HepG2 (cell line): ENCODE measurements around the gene MUCL3. TPM values are rescaled to one million over a fixed set of nuclear protein-coding genes. Genes with fewer than 3 reads are reported as not detected.
A peak's percentile ranks its signal among the peaks of the same experiment; 100 is the strongest.

ENCODE experiments used
- ATAC-seq: fragments of 200-7000 bp; cut with Tn5 transposase; 3 replicates; pipeline ENCODE4 v1.9.1; 2020; ENCODE audit warnings: mild to moderate bottlenecking, moderate library complexity
- BruUV-seq: library from RNA; stranded (reverse); fragments of 400-500 nt; replicated peaks from 2 replicates; lab custom pipeline; 2021; lab: Mats Ljungman, UMichigan
- CTCF ChIA-PET: fragments of 300-600 bp; formaldehyde crosslinking; extraction: SDS; loops from one replicate; lab custom pipeline; 2021; ENCODE audit warnings: low total read pairs, inconsistent platforms, low intra/inter-chr PET ratio; lab: Yijun Ruan, JAX
- POLR2A ChIA-PET: fragments of 350-600 bp; sonication (Branson Sonifier 250); formaldehyde crosslinking; loops from one replicate; lab custom pipeline; 2020; ENCODE audit warnings: antibody characterized with exemption, inconsistent platforms; lab: Yijun Ruan, JAX
- DNase-seq: peaks from one replicate; pipeline ENCODE4 v3.0.0-alpha.2; 2015; ENCODE audit warnings: low spot score
- FAIRE-seq: peaks from 3 replicates; lab custom pipeline; 2011; peaks lifted over from hg19 to GRCh38; lab: Jason Lieb, UNC
- H2AFZ ChIP-seq: one replicate; pipeline ENCODE4 v1.6.1; 2011; ENCODE audit warnings: low read length, inconsistent platforms
- H3K27ac ChIP-seq: fragments of 300-600 bp; 3 replicates; pipeline ENCODE4 v1.8.0; 2011; ENCODE audit warnings: mixed run types, mild to moderate bottlenecking, mixed read lengths, low read length, inconsistent platforms; ENCODE audit not compliant: insufficient read depth; ENCODE audit errors: extremely low read length
- H3K27me3 ChIP-seq, 2 experiments: fragments of 200-600 bp in 1 of 2; 2 replicates in 1 of 2; 3 replicates in 1 of 2; pipeline versions ENCODE4 v1.6.0 to v1.8.0; 2011; ENCODE audit warnings: low read length in 2 of 2, mild to moderate bottlenecking in 2 of 2, moderate library complexity in 2 of 2, inconsistent platforms in 1 of 2; ENCODE audit not compliant: insufficient read depth in 2 of 2, control insufficient read depth in 1 of 2
- H3K36me3 ChIP-seq, 2 experiments: fragments of 200-600 bp in 1 of 2; replicated peaks in 1 of 2; 2 replicates in 1 of 2; 3 replicates in 1 of 2; pipeline versions ENCODE4 v1.5.1 to v1.8.0; 2011; ENCODE audit warnings: low read length in 2 of 2, inconsistent platforms in 1 of 2; ENCODE audit not compliant: insufficient read depth in 2 of 2, control insufficient read depth in 1 of 2
- H3K4me1 ChIP-seq: 2 replicates; pipeline ENCODE4 v1.5.1; 2012; ENCODE audit warnings: low read length, inconsistent platforms; ENCODE audit not compliant: insufficient read depth
- H3K4me2 ChIP-seq: 2 replicates; pipeline ENCODE4 v1.6.0; 2011; ENCODE audit warnings: low read depth, low read length, inconsistent platforms
- H3K4me3 ChIP-seq, 3 experiments: fragments of 200-600 bp in 1 of 3; sonication (generic), shearing (Covaris generic) in 1 of 3; replicated peaks in 1 of 3; 2 replicates each; pipeline ENCODE4 v1.5.1; 2011 to 2016; ENCODE audit warnings: low read length in 3 of 3, inconsistent platforms in 2 of 3, low read depth in 2 of 3, mild to moderate bottlenecking in 2 of 3, control low read depth in 1 of 3, mixed read lengths in 1 of 3; ENCODE audit not compliant: insufficient read depth in 1 of 3
- H3K79me2 ChIP-seq: one replicate; pipeline ENCODE4 v1.6.1; 2011; ENCODE audit warnings: low read length, inconsistent platforms; ENCODE audit not compliant: insufficient read depth
- H3K9ac ChIP-seq: 2 replicates; pipeline ENCODE4 v1.6.0; 2011; ENCODE audit warnings: mild to moderate bottlenecking, low read depth, low read length, inconsistent platforms; ENCODE audit not compliant: insufficient read depth
- H3K9me3 ChIP-seq: 2 replicates; pipeline ENCODE4 v1.5.1; 2012; ENCODE audit warnings: mild to moderate bottlenecking, low read length
- H4K20me1 ChIP-seq: 2 replicates; pipeline ENCODE4 v1.6.0; 2011; ENCODE audit warnings: inconsistent platforms, mild to moderate bottlenecking, low read length, moderate library complexity; ENCODE audit not compliant: insufficient read depth
- CHD4 ChIP-seq: fragments of 200-600 bp; sonication (generic); IDR thresholded peaks from 2 replicates; pipeline ENCODE4 v1.7.0; 2017; ENCODE audit warnings: mild to moderate bottlenecking, low read length, borderline replicate concordance
- CTCF ChIP-seq: sonication (generic); formaldehyde crosslinking; IDR thresholded peaks from 2 replicates; pipeline ENCODE4 v1.5.0; 2020; ENCODE audit warnings: mild to moderate bottlenecking, missing genetic modification reagents, moderate library complexity
- ETV6 ChIP-seq: sonication (generic); formaldehyde crosslinking; conservative IDR thresholded peaks from 2 replicates; pipeline ENCODE4 v1.4.0; 2020; ENCODE audit warnings: missing genetic modification reagents
- HOXA5 ChIP-seq: sonication (generic); formaldehyde crosslinking; IDR thresholded peaks from 2 replicates; pipeline ENCODE4 v1.4.0; 2020; ENCODE audit warnings: missing genetic modification reagents
- HOXA7 ChIP-seq: sonication (generic); formaldehyde crosslinking; IDR thresholded peaks from 2 replicates; pipeline ENCODE4 v1.8.1; 2022; ENCODE audit warnings: mild to moderate bottlenecking, missing genetic modification reagents, moderate library complexity
- MAZ ChIP-seq, 2 experiments: sonication (generic) in 1 of 2; formaldehyde crosslinking in 1 of 2; IDR thresholded peaks; 2 replicates each; pipeline versions ENCODE4 v1.5.0 to v1.6.1; 2012 to 2020; ENCODE audit warnings: low read depth in 2 of 2, mild to moderate bottlenecking in 2 of 2, borderline replicate concordance in 1 of 2, improper control_type of control experiment in 1 of 2, low read length in 1 of 2, missing genetic modification reagents in 1 of 2, moderate library complexity in 1 of 2
- PAF1 ChIP-seq: IDR thresholded peaks from 2 replicates; pipeline ENCODE4 v1.6.1; 2016; ENCODE audit warnings: missing genetic modification reagents, missing compliant biosample characterization
- SMC3 ChIP-seq: IDR thresholded peaks from 2 replicates; pipeline ENCODE4 v1.6.1; 2011; ENCODE audit warnings: low read length, improper control_type of control experiment
- TEAD3 ChIP-seq: optimal IDR thresholded peaks from 2 replicates; pipeline ENCODE3; 2016; ENCODE audit warnings: borderline replicate concordance
- ZNF318 ChIP-seq: sonication (generic); formaldehyde crosslinking; IDR thresholded peaks from 2 replicates; pipeline ENCODE4 v1.4.0; 2020; ENCODE audit warnings: mild to moderate bottlenecking, missing genetic modification reagents
- ZNF367 ChIP-seq: sonication (generic); formaldehyde crosslinking; IDR thresholded peaks from 2 replicates; pipeline ENCODE4 v1.4.0; 2020; ENCODE audit warnings: missing genetic modification reagents, borderline replicate concordance
- ZNF530 ChIP-seq: sonication (generic); formaldehyde crosslinking; IDR thresholded peaks from 2 replicates; pipeline ENCODE4 v1.5.0; 2020; ENCODE audit warnings: low read depth, mild to moderate bottlenecking, missing genetic modification reagents
- WGBS: methylation state at CpG from one replicate; pipeline ENCODE4 v1.1.6; 2017; ENCODE audit warnings: low lambda C conversion rate; 5-methylcytosine and 5-hydroxymethylcytosine counted together
- in situ Hi-C: cut with HindIII; loops from 2 replicates; pipeline ENCODE4 v1.10.0; 2017; ENCODE audit warnings: low pct_unique_long_range_greater_than_20kb; ENCODE audit not compliant: extremely low pct_ligation_motif_present
- intact Hi-C: fragments of 100-400 bp; cut with micrococcal nuclease; formaldehyde crosslinking; loops from one replicate; pipeline ENCODE4 v1.10.0; 2022; ENCODE audit not compliant: unreplicated experiment
- polyA plus RNA-seq, 8 experiments: library from polyadenylated mRNA; depleted of rRNA in 3 of 8; stranded (reverse) in 7 of 8; unstranded in 1 of 8; fragments of >200 nt; fragmentation: Illumina TruSeq in 4 of 8; extraction: Trizol in 4 of 8; gene quantifications; 2 replicates each; pipeline versions ENCODE4 v1.2.1 to v1.2.3, GENCODE V29; 2011 to 2016; ENCODE audit warnings: low read depth in 4 of 8, missing spikeins in 1 of 8, mixed read lengths in 1 of 8; ENCODE audit not compliant: insufficient read depth in 1 of 8
- total RNA-seq, 5 experiments: library from RNA; depleted of rRNA; stranded (reverse); fragments of >200 nt; fragmentation: Illumina TruSeq; extraction: Trizol; gene quantifications; 2 replicates each; pipeline ENCODE4 v1.2.3, GENCODE V29; 2016; ENCODE audit warnings: low read depth in 1 of 5

The MUCL3 gene
- total and polyA plus RNA-seq, 2 of the 13 experiments (the other 11 are each of a cell fraction or from before 2014, with no cell fraction given) = not detected

GRCh38 chr6:30979690-30980089 lies 38.9 kb downstream of the MUCL3 start (continued):
- TF ChIP-seq HOXA7 (no peak), MAZ (IDR thresholded peaks at IDR 0.05; ENCODE audit: borderline replicate concordance, low read depth, low read length) (no peak), MAZ (CRISPR knock-in tag; IDR thresholded peaks at IDR 0.05; ENCODE audit: low read depth) (no peak), ETV6 (CRISPR knock-in tag) (no peak), ZNF530 (CRISPR knock-in tag) (no peak), PAF1 (CRISPR knock-in tag) (no peak)
- TF ChIP-seq, all 625 proteins: peak for 0

- in situ Hi-C loops (no loop called here), intact Hi-C loops (no loop called here)
- ATAC-seq (peak; percentile 98), FAIRE-seq (peak; percentile 83), DNase-seq (peak; percentile 37)
- no peaks in the 10 kb centered on the region for H3K36me3 ChIP-seq
- H3K4me1 ChIP-seq = peaks cover 7% of the 10 kb centered on the region; the same call in 1 of the 2 replicates
- ChIA-PET CTCF (no interaction called here), POLR2A (no interaction called here)
- 0 out of 5 replicates have a peak, but pooled peaks cover 0 to 9% of the 10 kb centered on the region in 2 experiments for H3K27me3 ChIP-seq
- H3K9ac ChIP-seq = no peak overlapping the region
- H3K9me3 ChIP-seq = no peaks in the 10 kb centered on the region
- WGBS = 8% methylated on average over 13 of the region's 13 CpGs
- no peak overlapping the region for H3K27ac ChIP-seq
- no TSS peak for BruUV-seq
- H4K20me1 ChIP-seq = no peaks in the 10 kb centered on the region
- H3K4me3 ChIP-seq = no peak overlapping the region
- no peak overlapping the region for H2AFZ ChIP-seq
- H3K79me2 ChIP-seq = no peaks in the 10 kb centered on the region
- peak overlapping the region; percentile 29 for H3K4me2 ChIP-seq
- TF ChIP-seq CTCF (CRISPR knock-in tag) = peak; percentile 24; the same call in 1 of the 2 replicates
- no peak for TF ChIP-seq ZNF318 (CRISPR knock-in tag)
- peak; percentile 25 for TF ChIP-seq TEAD3 (CRISPR knock-in tag)
- no peak for TF ChIP-seq HOXA5 (CRISPR knock-in tag)
- TF ChIP-seq ZNF367 (CRISPR knock-in tag) = no peak
- peak; percentile 5; the same call in 1 of the 2 replicates for TF ChIP-seq SMC3
- TF ChIP-seq CHD4 = no peak
Observed at GRCh38 chr6:30981942-30982772, 41.4 kb downstream of the MUCL3 start.
